ENCODE data around the gene MAP4K4. TPM values are rescaled to one million over a fixed set of nuclear protein-coding genes. Genes with fewer than 3 reads are reported as not detected.
"Not testable (repeated sequence)": the region's sequence is repeated elsewhere in the genome, so short reads cannot be mapped to it uniquely, and the experiment has no call there.

Gene MAP4K4
- total RNA-seq, 1 experiment from 2014 or later, result 162 TPM

- no peak overlapping the region for H3K4me3 Mint-ChIP-seq (ENCODE audit: unreplicated experiment)
- TF ChIP-seq CTCF (IDR thresholded peaks at IDR 0.05; ENCODE audit: unreplicated experiment), result no peak
- ChIA-PET CTCF (interaction anchor here (0.6 to 2.6 kb wide), 7 partner anchors 14 to 346 kb away, joined by 3 to 8 read pairs (median 3); no protein-coding TSS in a partner anchor), POLR2A (interaction anchor here (0.9 to 2.1 kb wide), 5 partner anchors 11 to 67 kb away, joined by 3 to 9 read pairs (median 5); no protein-coding TSS in a partner anchor)
- BruUV-seq (replicated peaks), result no TSS peak
- intact Hi-C loops (cut with micrococcal nuclease), result no loop called here
- peaks cover 74% of the 10 kb centered on the region for H3K4me1 Mint-ChIP-seq (ENCODE audit: insufficient read depth, unreplicated experiment)
- peaks cover 8% of the 10 kb centered on the region for H3K36me3 Mint-ChIP-seq (ENCODE audit: insufficient read depth, unreplicated experiment)
- no peak for DNase-seq (ENCODE audit: unreplicated experiment)
- no peaks in the 10 kb centered on the region for H3K9me3 Mint-ChIP-seq (ENCODE audit: unreplicated experiment)
- H3K27ac Mint-ChIP-seq (ENCODE audit: low read depth, unreplicated experiment), result peak overlapping the region; percentile 42
- H3K27me3 Mint-ChIP-seq (ENCODE audit: insufficient read depth, unreplicated experiment), result no peaks in the 10 kb centered on the region
Observed at GRCh38 chr2:101766337-101766736, 68.8 kb downstream of the MAP4K4 start.

- Mint-ChIP-seq H3K9me3 (ENCODE audit: unreplicated experiment) (no peaks in the 10 kb centered on the region), H3K4me3 (ENCODE audit: unreplicated experiment) (no peak overlapping the region), H3K27ac (ENCODE audit: low read depth, unreplicated experiment) (peak overlapping the region; percentile 42), H3K4me1 (ENCODE audit: insufficient read depth, unreplicated experiment) (peaks cover 78% of the 10 kb centered on the region), H3K27me3 (ENCODE audit: insufficient read depth, unreplicated experiment) (no peaks in the 10 kb centered on the region), H3K36me3 (ENCODE audit: insufficient read depth, unreplicated experiment) (peaks cover 12% of the 10 kb centered on the region)
- POLR2A ChIA-PET, result interaction anchor here (0.7 to 2.1 kb wide), 9 partner anchors 12 to 70 kb away, joined by 3 to 9 read pairs (median 4); no protein-coding TSS in a partner anchor
- DNase-seq (ENCODE audit: unreplicated experiment), result peak; percentile 49
- CTCF ChIA-PET, result interaction anchor here (0.6 to 2.6 kb wide), 7 partner anchors 11 to 347 kb away, joined by 3 to 8 read pairs (median 3); no protein-coding TSS in a partner anchor
- no peak for TF ChIP-seq CTCF (IDR thresholded peaks at IDR 0.05; ENCODE audit: unreplicated experiment)
- no TSS peak for BruUV-seq (replicated peaks)
- intact Hi-C loops (cut with micrococcal nuclease), result no loop called here
Observed at GRCh38 chr2:101766871-101767739, 69.6 kb downstream of the MAP4K4 start.

GRCh38 chr2:101768556-101769220 is 71.2 kb downstream of the MAP4K4 start:
- CTCF ChIA-PET, result interaction anchor here (0.9 to 3.6 kb wide), 3 partner anchors 11 to 250 kb away, joined by 4 to 22 read pairs (median 6); no protein-coding TSS in a partner anchor
- H3K9me3 Mint-ChIP-seq (ENCODE audit: unreplicated experiment), result no peaks in the 10 kb centered on the region
- H3K27me3 Mint-ChIP-seq (ENCODE audit: insufficient read depth, unreplicated experiment), result no peaks in the 10 kb centered on the region
- BruUV-seq (replicated peaks), result no TSS peak
- no peak for TF ChIP-seq CTCF (IDR thresholded peaks at IDR 0.05; ENCODE audit: unreplicated experiment)
- no peak for DNase-seq (ENCODE audit: unreplicated experiment)
- H3K4me1 Mint-ChIP-seq (ENCODE audit: insufficient read depth, unreplicated experiment), result peaks cover 63% of the 10 kb centered on the region
- no peak overlapping the region for H3K27ac Mint-ChIP-seq (ENCODE audit: low read depth, unreplicated experiment)
- no peak overlapping the region for H3K4me3 Mint-ChIP-seq (ENCODE audit: unreplicated experiment)
- peaks cover 12% of the 10 kb centered on the region for H3K36me3 Mint-ChIP-seq (ENCODE audit: insufficient read depth, unreplicated experiment)
- POLR2A ChIA-PET, result interaction anchor here (0.8 to 1.3 kb wide), 5 partner anchors 9 to 72 kb away, joined by 3 to 6 read pairs (median 4); no protein-coding TSS in a partner anchor
- intact Hi-C loops (cut with micrococcal nuclease), result no loop called here

GRCh38 chr2:101769726-101770125 is 72.2 kb downstream of the MAP4K4 start:
- ChIA-PET POLR2A (interaction anchor here (0.7 to 2.4 kb wide), 6 partner anchors 11 to 73 kb away, joined by 4 to 10 read pairs (median 6); partner anchors contain the start of gene MAP4K4), CTCF (interaction anchor here (0.6 to 3.6 kb wide), 8 partner anchors 11 to 421 kb away, joined by 3 to 22 read pairs (median 5); no protein-coding TSS in a partner anchor)
- not testable (repeated sequence) for H3K27me3 Mint-ChIP-seq (ENCODE audit: insufficient read depth, unreplicated experiment); H3K27ac Mint-ChIP-seq (ENCODE audit: low read depth, unreplicated experiment); H3K9me3 Mint-ChIP-seq (ENCODE audit: unreplicated experiment); BruUV-seq (replicated peaks); H3K4me3 Mint-ChIP-seq (ENCODE audit: unreplicated experiment); DNase-seq (ENCODE audit: unreplicated experiment)
- intact Hi-C loops (cut with micrococcal nuclease), result loop anchor here (2.0 kb wide), 1 partner anchor 61 kb away; no protein-coding TSS in a partner anchor
- peaks cover 56% of the 10 kb centered on the region for H3K4me1 Mint-ChIP-seq (ENCODE audit: insufficient read depth, unreplicated experiment)
- peaks cover 12% of the 10 kb centered on the region for H3K36me3 Mint-ChIP-seq (ENCODE audit: insufficient read depth, unreplicated experiment)

All from MCF 10A (cell line).